NB4 (cell line): Measurements from ENCODE around the gene WTAP.

Experiments
- POLR2A ChIP-seq: IDR thresholded peaks from 2 replicates; pipeline ENCODE4 v1.6.1; 2011; ENCODE audit warnings: mild to moderate bottlenecking; ENCODE audit not compliant: insufficient read length; ENCODE audit errors: extremely low read depth
- TF ChIP-seq, protein P1 (sequence below): IDR thresholded peaks from one replicate; pipeline ENCODE4 v1.5.1; 2012; ENCODE audit warnings: low read depth, low read length

- TF ChIP-seq, protein P1, sequence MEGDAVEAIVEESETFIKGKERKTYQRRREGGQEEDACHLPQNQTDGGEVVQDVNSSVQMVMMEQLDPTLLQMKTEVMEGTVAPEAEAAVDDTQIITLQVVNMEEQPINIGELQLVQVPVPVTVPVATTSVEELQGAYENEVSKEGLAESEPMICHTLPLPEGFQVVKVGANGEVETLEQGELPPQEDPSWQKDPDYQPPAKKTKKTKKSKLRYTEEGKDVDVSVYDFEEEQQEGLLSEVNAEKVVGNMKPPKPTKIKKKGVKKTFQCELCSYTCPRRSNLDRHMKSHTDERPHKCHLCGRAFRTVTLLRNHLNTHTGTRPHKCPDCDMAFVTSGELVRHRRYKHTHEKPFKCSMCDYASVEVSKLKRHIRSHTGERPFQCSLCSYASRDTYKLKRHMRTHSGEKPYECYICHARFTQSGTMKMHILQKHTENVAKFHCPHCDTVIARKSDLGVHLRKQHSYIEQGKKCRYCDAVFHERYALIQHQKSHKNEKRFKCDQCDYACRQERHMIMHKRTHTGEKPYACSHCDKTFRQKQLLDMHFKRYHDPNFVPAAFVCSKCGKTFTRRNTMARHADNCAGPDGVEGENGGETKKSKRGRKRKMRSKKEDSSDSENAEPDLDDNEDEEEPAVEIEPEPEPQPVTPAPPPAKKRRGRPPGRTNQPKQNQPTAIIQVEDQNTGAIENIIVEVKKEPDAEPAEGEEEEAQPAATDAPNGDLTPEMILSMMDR, result no peak
- TF ChIP-seq POLR2A, result no peak
Observed at GRCh38 chr6:159686703-159687102, 40.6 kb upstream of the WTAP start.
